Smooth muscle cell of the brain vasculature (primary cell): ENCODE data around the gene NR2F1.

Source experiments
- DNase-seq: peaks from one replicate; pipeline ENCODE4 v3.0.0-alpha.2; 2012; ENCODE audit warnings: low read depth, low spot score

Gene NR2F1

DNA sequence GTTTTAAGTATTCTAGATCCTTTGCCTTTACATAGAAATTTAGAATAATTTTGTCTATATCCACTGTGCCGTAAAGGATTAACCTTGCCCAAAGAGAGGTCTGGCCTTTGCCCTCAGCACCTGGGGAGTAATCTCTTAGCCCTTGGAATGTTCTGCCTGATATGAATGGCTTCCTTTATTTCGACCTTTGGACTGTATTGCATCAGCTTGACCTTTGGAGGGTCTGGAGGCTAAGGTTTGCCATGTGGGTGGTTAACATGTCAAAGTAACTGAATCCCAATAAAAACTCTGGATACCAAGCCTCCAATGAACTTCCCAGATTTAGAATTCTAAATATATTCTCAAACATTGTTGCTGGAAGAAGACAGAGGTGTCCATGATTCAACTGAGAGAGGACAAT is 54.7 kb downstream of the NR2F1 start:
- DNase-seq = no peak

DNA sequence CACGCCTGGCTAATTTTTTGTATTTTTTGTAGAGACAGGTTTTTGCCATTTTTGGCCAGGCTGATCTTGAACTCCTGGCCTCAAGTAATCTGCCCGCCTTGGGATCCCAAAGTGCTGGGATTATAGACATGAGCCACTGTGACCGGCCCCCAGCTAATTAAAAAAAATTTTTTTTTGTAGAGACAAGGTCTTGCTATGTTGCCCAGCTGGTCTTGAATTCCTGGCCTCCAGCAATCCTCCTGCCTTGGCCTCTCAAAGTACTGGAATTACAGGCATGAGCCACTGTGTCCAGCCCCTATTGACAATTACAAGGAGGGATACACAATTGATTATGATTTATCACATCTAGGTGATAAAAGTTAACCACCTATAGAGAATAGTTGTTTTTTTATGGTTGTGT is 59.5 kb downstream of the NR2F1 start:
- DNase-seq = no peak
